ENCODE measurements around the gene MDM4. TPM values are rescaled to one million over a fixed set of nuclear protein-coding genes. Genes with fewer than 3 reads are reported as not detected.

Gene MDM4
- polyA plus RNA-seq, 2 of the 4 experiments (the other 2 are of a cell fraction) = 4.6 to 48.9 TPM

DNA sequence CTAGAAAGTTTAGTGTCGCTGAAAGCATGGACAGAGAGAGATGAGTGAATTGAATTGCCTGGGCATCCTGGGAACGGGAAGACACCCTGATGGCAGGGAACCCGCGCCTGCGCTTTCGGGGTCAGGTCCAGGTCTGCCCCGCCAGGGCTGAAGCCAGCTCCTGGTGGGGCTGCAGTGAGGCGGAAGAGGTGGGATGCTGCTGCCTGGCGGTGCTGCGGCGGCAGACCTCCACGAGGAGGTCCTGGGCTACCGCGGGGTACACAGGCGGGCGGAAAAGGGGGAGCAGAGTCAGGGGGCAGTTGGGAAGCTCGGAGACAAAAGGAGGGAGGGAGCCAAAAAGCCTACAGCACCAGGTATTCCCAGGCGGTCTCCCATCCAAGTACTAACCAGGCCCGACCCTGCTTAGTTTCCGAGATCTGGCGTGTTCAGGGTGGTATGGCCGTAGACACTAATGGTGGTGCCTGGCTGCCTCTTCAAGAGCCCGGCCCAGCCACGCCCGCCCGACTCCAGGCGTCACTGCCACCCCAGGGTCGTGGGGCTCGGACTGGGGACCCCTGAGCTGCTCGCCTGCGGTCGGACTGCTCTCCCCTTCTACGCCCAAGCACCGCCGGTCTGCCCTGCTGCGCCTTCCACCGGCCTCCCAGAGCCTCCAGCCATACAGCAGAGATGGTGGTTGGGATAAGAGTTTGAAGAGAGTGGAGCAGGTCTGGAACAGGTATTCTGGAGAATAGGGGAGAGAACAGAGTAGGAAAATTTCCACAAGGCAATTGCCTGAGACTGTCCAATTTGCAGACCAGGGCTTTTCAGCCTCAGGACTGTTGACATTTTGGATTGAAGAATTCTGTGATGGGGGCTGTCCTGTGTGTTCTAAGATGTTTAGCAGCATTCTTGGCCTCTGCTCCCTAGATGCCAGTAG lies 46.1 kb downstream of the MDM4 start:
- 92% methylated on average over 35 of the region's 37 CpGs for WGBS (ENCODE audit: missing lambda C conversion rate)
- Histone ChIP-seq H3K4me2 (no peak overlapping the region), H3K9me3 (no peaks in the 10 kb centered on the region), H3K4me1 (peaks cover 9% of the 10 kb centered on the region; the same call in 2 of the 3 replicates), H3K27ac (no peak overlapping the region), H3K4me3 (no peak overlapping the region)
- no peak for FAIRE-seq
- no peak for TF ChIP-seq TFCP2L1 (CRISPR knock-in tag; IDR thresholded peaks at IDR 0.05)
- no peak for TF ChIP-seq SREBF2 (IDR thresholded peaks at IDR 0.05)
- TF ChIP-seq EP300 (IDR thresholded peaks at IDR 0.05) = no peak
- no peak for TF ChIP-seq KDM1A (IDR thresholded peaks at IDR 0.05; ENCODE audit: low read depth)
- no peak for TF ChIP-seq CBX2 (IDR thresholded peaks at IDR 0.05; ENCODE audit: borderline replicate concordance, low read depth)
- TF ChIP-seq, protein P1, sequence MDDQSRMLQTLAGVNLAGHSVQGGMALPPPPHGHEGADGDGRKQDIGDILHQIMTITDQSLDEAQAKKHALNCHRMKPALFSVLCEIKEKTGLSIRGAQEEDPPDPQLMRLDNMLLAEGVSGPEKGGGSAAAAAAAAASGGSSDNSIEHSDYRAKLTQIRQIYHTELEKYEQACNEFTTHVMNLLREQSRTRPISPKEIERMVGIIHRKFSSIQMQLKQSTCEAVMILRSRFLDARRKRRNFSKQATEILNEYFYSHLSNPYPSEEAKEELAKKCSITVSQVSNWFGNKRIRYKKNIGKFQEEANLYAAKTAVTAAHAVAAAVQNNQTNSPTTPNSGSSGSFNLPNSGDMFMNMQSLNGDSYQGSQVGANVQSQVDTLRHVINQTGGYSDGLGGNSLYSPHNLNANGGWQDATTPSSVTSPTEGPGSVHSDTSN (IDR thresholded peaks at IDR 0.05) = no peak
- no peak for ATAC-seq
- no peak for DNase-seq (ENCODE audit: low read depth in 1 of 2, low spot score in 1 of 2)
- ChIA-PET POLR2A (interaction anchor here (0.5 kb wide), 1 partner anchor 39 kb away, joined by 5 read pairs; no protein-coding TSS in a partner anchor), CTCF (interaction anchor here (0.6 to 26.0 kb wide), 10 partner anchors 11 to 380 kb away, joined by 3 to 591 read pairs (median 4); no protein-coding TSS in a partner anchor)

DNA sequence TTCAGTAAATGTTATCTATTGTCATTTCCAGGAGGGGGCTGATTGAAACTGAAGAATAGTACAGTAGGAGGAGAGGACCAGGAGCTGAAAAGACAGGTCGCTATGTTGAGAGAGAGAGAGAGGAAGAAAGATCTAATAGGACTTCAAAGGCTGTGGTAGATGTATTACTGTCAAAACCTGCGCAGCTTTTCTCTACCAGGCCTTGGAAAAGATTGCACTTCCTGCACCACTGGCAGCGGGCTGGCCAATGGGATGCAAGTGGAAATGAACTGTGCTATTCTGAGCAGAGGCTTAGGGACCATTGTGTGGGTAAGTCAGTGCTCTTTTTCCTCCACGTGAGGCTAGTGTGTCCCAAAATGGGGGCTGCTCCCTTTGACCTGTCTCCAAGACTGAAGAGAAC lies 47.1 kb downstream of the MDM4 start:
- H3K4me3 ChIP-seq = no peak overlapping the region
- no peak for DNase-seq (ENCODE audit: low read depth in 1 of 2, low spot score in 1 of 2)
- ChIA-PET POLR2A (no interaction called here), CTCF (interaction anchor here (1.0 to 26.0 kb wide), 7 partner anchors 11 to 242 kb away, joined by 3 to 591 read pairs (median 4); no protein-coding TSS in a partner anchor)
- WGBS (ENCODE audit: missing lambda C conversion rate) = 90% methylated on average over 4 of the region's 4 CpGs
- no peak for FAIRE-seq
- no peaks in the 10 kb centered on the region for H3K9me3 ChIP-seq
- H3K4me1 ChIP-seq = peaks cover 9% of the 10 kb centered on the region; the same call in 2 of the 3 replicates
- H3K27ac ChIP-seq = no peak overlapping the region
- ATAC-seq = no peak
- H3K4me2 ChIP-seq = no peak overlapping the region
- no peak for TF ChIP-seq ZSCAN20 (CRISPR knock-in tag; IDR thresholded peaks at IDR 0.05)
- no peak for TF ChIP-seq NR3C1 (IDR thresholded peaks at IDR 0.05)
- TF ChIP-seq CBX2 (IDR thresholded peaks at IDR 0.05; ENCODE audit: borderline replicate concordance, low read depth) = no peak
- no peak for TF ChIP-seq NPAS2 (CRISPR knock-in tag; IDR thresholded peaks at IDR 0.05; ENCODE audit: borderline replicate concordance)
- no peak for TF ChIP-seq SREBF2 (IDR thresholded peaks at IDR 0.05)
- TF ChIP-seq HDAC2 (IDR thresholded peaks at IDR 0.05) = no peak
- no peak for TF ChIP-seq JUNB (IDR thresholded peaks at IDR 0.05)
- no peak for TF ChIP-seq RARB (CRISPR knock-in tag; IDR thresholded peaks at IDR 0.05)
- no peak for TF ChIP-seq CHD4 (IDR thresholded peaks at IDR 0.05; ENCODE audit: borderline replicate concordance)
- TF ChIP-seq, protein P2, sequence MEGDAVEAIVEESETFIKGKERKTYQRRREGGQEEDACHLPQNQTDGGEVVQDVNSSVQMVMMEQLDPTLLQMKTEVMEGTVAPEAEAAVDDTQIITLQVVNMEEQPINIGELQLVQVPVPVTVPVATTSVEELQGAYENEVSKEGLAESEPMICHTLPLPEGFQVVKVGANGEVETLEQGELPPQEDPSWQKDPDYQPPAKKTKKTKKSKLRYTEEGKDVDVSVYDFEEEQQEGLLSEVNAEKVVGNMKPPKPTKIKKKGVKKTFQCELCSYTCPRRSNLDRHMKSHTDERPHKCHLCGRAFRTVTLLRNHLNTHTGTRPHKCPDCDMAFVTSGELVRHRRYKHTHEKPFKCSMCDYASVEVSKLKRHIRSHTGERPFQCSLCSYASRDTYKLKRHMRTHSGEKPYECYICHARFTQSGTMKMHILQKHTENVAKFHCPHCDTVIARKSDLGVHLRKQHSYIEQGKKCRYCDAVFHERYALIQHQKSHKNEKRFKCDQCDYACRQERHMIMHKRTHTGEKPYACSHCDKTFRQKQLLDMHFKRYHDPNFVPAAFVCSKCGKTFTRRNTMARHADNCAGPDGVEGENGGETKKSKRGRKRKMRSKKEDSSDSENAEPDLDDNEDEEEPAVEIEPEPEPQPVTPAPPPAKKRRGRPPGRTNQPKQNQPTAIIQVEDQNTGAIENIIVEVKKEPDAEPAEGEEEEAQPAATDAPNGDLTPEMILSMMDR (IDR thresholded peaks at IDR 0.05) = no peak
- TF ChIP-seq CBX8 (IDR thresholded peaks at IDR 0.05) = no peak
- TF ChIP-seq ZFP36 (IDR thresholded peaks at IDR 0.05; ENCODE audit: borderline replicate concordance, partially characterized antibody) = no peak
- no peak for TF ChIP-seq KDM5A (IDR thresholded peaks at IDR 0.05)
- TF ChIP-seq RNF2 (IDR thresholded peaks at IDR 0.05; ENCODE audit: borderline replicate concordance, low read depth) = no peak
- no peak for TF ChIP-seq HEYL (CRISPR knock-in tag; IDR thresholded peaks at IDR 0.05)
- no peak for TF ChIP-seq FOXS1 (CRISPR knock-in tag; IDR thresholded peaks at IDR 0.05)
- TF ChIP-seq GATA3 (IDR thresholded peaks at IDR 0.05; ENCODE audit: borderline replicate concordance) = no peak

DNA sequence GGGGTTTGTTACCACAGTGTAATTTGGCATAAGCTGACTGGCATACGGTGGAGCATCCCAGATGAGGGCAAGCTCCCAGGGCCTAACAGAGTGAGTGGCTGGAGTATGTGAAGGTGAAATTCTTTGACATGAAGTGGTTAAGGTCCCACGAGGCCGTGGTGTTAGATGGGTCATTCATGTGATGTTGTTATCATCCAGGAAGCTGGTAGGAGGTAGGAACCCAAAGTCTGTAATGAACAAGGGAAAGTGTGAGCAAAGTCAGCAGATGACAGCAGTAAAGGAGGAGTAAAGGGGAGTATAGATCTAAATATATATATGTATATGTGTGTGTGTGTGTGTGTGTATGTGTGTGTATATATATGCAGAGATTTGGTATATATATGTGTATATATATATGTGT lies 47.6 kb downstream of the MDM4 start:
- Histone ChIP-seq H3K4me1 (peaks cover 9% of the 10 kb centered on the region; the same call in 2 of the 3 replicates), H3K27ac (no peak overlapping the region), H3K9me3 (no peaks in the 10 kb centered on the region), H3K4me2 (no peak overlapping the region), H3K4me3 (no peak overlapping the region)
- POLR2A ChIA-PET = no interaction called here
- CTCF ChIA-PET = interaction anchor here (1.0 to 26.0 kb wide), 7 partner anchors 11 to 241 kb away, joined by 3 to 591 read pairs (median 4); no protein-coding TSS in a partner anchor
- no peak for FAIRE-seq
- no peak for DNase-seq (ENCODE audit: low read depth in 1 of 2, low spot score in 1 of 2)
- 74% methylated on average over 3 of the region's 3 CpGs for WGBS (ENCODE audit: missing lambda C conversion rate)
- no peak for ATAC-seq
- TF ChIP-seq EP300 (IDR thresholded peaks at IDR 0.05) (no peak), NFE2L2 (conservative IDR thresholded peaks at IDR 0.05; ENCODE audit: low read length) (no peak), MAZ (IDR thresholded peaks at IDR 0.05; ENCODE audit: borderline replicate concordance, low read depth, low read length) (no peak), HEYL (CRISPR knock-in tag; IDR thresholded peaks at IDR 0.05) (no peak), CHD4 (IDR thresholded peaks at IDR 0.05; ENCODE audit: borderline replicate concordance) (no peak), FOSL2 (IDR thresholded peaks at IDR 0.05) (no peak), FOSL2 (CRISPR knock-in tag; IDR thresholded peaks at IDR 0.05) (no peak), JUN (IDR thresholded peaks at IDR 0.05) (no peak)
- TF ChIP-seq, protein P3, sequence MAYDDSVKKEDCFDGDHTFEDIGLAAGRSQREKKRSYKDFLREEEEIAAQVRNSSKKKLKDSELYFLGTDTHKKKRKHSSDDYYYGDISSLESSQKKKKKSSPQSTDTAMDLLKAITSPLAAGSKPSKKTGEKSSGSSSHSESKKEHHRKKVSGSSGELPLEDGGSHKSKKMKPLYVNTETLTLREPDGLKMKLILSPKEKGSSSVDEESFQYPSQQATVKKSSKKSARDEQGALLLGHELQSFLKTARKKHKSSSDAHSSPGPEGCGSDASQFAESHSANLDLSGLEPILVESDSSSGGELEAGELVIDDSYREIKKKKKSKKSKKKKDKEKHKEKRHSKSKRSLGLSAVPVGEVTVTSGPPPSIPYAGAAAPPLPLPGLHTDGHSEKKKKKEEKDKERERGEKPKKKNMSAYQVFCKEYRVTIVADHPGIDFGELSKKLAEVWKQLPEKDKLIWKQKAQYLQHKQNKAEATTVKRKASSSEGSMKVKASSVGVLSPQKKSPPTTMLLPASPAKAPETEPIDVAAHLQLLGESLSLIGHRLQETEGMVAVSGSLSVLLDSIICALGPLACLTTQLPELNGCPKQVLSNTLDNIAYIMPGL (CRISPR knock-in tag; IDR thresholded peaks at IDR 0.05; ENCODE audit: borderline replicate concordance) = no peak
- TF ChIP-seq, protein P4, sequence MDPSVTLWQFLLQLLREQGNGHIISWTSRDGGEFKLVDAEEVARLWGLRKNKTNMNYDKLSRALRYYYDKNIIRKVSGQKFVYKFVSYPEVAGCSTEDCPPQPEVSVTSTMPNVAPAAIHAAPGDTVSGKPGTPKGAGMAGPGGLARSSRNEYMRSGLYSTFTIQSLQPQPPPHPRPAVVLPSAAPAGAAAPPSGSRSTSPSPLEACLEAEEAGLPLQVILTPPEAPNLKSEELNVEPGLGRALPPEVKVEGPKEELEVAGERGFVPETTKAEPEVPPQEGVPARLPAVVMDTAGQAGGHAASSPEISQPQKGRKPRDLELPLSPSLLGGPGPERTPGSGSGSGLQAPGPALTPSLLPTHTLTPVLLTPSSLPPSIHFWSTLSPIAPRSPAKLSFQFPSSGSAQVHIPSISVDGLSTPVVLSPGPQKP (IDR thresholded peaks at IDR 0.05; ENCODE audit: low read depth, low read length) = no peak
- TF ChIP-seq, protein P5, sequence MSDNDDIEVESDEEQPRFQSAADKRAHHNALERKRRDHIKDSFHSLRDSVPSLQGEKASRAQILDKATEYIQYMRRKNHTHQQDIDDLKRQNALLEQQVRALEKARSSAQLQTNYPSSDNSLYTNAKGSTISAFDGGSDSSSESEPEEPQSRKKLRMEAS (IDR thresholded peaks at IDR 0.05) = no peak

Data from A549 (cell line).